Testis (tissue), 2 donors: ENCODE measurements around the gene COQ2.

Source experiments
- POLR2A ChIP-seq: fragments of 450-650 bp; IDR thresholded peaks from one replicate; pipeline ENCODE4 v1.6.1; 2017; ENCODE audit warnings: antibody characterized with exemption, mild to moderate bottlenecking, moderate library complexity
- TF ChIP-seq, protein P1 (sequence below), 3 experiments: fragments of 450-650 bp in 2 of 3; fragments of 200-600 bp in 1 of 3; sonication (generic) in 1 of 3; IDR thresholded peaks; one replicate each; pipeline ENCODE4 v1.5.1; 2016 to 2019; ENCODE audit warnings: antibody characterized with exemption in 3 of 3, mild to moderate bottlenecking in 2 of 3, moderate library complexity in 1 of 3

GRCh38 chr4:83262682-83263081 lies 21.9 kb downstream of the COQ2 start:
- TF ChIP-seq, protein P1, sequence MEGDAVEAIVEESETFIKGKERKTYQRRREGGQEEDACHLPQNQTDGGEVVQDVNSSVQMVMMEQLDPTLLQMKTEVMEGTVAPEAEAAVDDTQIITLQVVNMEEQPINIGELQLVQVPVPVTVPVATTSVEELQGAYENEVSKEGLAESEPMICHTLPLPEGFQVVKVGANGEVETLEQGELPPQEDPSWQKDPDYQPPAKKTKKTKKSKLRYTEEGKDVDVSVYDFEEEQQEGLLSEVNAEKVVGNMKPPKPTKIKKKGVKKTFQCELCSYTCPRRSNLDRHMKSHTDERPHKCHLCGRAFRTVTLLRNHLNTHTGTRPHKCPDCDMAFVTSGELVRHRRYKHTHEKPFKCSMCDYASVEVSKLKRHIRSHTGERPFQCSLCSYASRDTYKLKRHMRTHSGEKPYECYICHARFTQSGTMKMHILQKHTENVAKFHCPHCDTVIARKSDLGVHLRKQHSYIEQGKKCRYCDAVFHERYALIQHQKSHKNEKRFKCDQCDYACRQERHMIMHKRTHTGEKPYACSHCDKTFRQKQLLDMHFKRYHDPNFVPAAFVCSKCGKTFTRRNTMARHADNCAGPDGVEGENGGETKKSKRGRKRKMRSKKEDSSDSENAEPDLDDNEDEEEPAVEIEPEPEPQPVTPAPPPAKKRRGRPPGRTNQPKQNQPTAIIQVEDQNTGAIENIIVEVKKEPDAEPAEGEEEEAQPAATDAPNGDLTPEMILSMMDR (IDR thresholded peaks at IDR 0.05), result no peak
- no peak for TF ChIP-seq POLR2A
